ENCODE results near the gene PIGU.
"Not testable (repeated sequence)": the region's sequence is repeated elsewhere in the genome, so short reads cannot be mapped to it uniquely, and the experiment has no call there.

Gene PIGU

DNA sequence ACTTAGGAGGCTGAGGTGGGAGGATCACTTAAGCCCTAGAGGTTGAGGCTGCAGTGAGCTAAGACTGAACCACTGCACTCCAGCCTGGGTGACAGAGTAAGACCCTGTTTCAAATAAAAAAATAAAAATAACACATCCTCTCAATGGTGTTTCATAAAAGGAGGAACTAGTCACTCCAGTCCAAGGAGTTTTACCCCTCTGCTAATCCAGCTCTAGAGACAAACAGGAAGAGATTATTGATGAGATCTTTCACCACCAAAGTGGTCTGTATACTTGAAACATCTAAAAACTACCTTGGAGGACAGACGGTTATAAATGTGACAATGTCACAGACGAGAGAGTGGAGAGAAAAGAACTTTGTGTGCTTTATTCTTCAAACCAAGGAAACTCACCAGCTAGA, 58.2 kb downstream of the PIGU start:
- no peak for DNase-seq

DNA sequence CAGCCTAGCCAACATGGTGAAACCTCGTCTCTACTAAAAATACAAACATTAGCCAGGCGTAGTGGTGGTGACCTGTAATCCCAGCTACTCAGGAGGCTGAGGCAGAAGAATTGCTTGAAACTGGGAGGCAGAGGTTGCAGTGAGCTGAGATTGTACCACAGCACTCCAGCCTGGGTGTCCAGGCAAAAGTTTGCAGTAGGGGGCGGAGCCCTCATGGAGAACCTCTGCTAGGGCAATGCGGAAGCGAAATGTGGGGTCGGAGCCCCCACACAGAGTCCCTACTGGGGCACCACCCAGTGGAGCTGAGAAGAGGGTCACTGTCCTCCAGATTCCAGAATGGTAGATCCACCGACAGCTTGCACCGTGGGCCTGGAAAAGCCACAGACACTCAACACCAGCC, 60.0 kb downstream of the PIGU start:
- DNase-seq = not testable (repeated sequence)

DNA sequence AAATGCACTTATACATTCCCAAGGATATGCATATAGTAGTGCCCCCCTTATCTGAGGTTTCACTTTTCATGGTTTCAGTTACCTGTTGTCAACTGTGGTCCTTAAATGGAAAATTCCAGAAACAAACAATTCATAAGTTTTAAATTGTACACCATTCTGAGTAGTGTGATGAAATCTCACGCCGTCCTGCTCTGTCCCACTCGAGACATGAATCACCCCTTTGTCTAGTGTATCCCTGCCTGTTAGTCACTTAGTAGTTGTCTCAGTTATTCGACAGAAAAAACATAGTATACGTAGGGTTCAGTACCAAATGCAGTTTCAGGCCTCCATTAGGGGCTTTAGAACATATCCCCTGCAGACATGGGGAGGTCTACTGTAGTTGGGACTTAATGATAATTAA, 61.4 kb downstream of the PIGU start:
- DNase-seq = no peak

DNA sequence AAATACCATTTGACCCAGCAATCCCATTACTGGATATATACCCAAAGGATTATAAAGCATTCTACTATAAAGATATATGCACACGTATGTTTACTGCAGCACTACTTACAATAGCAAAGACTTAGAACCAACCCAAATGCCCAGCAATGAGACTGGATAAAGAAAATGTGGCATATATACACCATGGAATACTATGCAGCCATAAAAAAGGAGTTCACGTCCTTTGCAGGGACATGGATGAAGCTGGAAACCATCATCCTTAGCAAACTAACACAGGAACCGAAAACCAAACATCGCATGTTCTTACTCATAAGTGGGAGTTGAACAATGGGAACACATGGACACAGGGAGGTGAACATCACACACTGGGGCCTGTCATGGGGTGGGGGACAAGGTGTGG, 64.9 kb downstream of the PIGU start:
- not testable (repeated sequence) for DNase-seq

DNA sequence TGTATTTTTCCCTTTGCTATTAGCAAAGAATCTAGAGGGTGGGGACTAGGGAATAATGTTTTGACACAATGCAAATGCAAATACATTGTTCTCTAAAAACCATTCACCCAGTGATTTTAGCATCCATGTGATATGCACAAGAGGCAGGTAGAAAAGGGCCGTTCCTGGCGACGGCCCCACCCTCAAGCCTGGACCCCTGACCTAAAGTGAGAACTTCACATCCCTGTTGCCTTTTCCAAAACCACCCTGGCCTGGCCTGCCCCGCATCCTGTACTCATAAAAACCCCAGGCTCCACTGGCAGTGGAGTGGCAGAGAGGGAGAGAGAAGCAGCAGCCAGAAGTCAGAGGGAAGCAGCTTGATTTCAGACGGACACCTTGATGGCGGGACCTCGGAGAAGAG, 69.8 kb downstream of the PIGU start:
- no peak for DNase-seq

DNA sequence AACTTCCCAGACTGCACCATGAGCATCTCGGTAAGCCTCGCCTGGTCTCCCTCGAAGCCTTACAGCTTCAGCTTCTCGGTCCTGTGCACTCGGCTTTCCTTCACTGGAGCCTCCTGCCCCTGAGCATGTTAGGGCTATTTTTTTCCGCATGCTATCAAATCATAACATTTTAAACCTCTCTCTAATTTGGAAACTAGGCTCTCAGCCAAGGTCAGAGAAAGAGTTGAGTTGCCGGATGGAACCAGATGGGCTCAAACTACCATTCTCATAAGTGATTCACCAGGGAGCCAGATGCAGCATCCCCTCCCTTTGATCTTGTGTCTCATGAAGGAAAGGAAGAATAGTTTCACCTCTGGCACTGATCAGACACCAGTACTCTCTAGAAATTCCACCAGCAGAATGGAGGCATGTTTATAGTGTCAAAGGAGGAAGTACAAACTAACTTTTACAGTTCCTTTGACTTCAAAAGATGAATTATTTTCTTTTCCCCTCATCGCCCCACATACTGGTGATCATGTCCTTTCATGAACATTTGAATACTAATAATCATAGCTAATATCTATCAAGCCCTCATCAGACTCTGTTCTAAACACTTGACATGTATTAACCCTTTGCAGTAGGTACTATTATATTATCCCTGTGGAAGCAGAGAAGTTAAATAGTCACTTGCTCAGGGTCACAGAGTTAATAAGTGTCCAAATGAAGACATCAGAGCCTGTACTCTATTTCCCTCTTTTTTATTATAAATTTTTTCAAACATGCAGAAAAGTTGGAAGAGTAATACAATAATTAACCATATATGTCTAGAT, 71.7 kb downstream of the PIGU start:
- no peak for DNase-seq

DNA sequence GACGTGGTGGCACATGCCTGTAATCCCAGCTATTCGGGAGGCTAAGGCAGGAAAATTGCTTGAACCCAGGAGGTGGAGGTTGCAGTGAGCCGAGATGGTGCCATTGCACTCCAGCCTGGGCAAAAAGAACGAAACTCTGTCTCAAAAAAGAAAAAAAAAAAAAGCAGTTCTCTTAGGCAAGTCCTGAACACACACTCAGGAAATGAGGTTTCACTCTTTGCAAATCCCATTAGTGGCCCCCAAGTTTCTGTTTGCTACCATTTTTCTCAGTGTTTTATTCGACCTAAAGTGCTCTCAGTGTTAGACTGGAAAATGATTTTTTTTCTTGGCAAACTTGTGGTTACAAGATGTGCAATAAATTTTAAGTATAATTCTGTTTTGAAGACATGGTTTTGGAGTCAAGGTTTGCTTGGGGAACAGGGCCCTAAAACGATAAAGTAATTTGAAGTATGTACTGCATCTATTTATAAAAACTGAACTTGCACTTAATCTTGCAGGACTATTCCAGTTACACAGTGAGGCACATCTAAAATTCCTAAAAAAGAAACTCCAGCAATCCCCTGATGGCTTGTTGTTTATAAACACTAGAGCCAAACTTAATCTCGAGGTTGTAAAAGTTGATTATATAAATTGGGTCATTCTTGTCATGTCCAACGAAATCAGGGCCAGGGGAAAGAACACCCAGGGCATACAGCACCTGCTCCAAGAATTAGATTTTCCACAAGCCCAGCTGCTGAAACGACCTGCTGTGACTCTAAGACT, 75.8 kb downstream of the PIGU start:
- DNase-seq = no peak

DNA sequence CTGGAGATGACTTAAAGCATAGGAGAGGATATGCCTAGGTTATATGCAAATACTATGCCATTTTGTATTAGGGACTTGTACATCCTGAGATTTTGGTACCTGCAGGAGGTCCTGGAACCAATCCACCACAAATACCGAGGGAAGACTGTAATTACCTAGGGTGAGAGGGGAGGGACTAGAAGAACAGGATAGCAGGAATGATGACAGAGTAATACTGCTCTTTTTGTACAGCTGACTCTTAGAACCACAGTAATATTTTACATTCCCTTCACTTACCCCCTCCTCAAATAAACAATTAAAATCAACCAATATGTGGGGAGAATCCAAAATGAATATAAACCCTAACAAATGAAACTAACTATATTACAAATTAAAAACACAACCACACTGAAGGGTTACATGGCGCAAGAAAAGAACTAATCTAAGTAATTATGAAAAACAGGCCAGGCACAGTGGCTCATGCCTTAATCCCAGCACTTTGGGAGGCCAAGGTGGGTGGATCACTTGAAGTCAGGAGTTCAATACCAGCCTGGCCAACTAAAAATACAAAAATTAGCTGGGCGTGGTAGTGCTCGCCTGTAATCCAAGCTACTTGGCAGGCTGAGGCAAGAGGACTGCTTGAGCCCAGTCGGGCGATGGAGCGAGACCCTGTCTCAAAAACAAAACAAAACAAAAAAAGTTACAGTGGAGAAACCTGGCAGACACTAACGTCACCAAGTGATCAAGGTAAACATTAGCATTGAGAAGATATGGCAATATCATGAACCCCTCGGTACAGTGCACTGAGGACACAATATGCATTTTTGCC, 81.3 kb downstream of the PIGU start:
- DNase-seq = no peak

DNA sequence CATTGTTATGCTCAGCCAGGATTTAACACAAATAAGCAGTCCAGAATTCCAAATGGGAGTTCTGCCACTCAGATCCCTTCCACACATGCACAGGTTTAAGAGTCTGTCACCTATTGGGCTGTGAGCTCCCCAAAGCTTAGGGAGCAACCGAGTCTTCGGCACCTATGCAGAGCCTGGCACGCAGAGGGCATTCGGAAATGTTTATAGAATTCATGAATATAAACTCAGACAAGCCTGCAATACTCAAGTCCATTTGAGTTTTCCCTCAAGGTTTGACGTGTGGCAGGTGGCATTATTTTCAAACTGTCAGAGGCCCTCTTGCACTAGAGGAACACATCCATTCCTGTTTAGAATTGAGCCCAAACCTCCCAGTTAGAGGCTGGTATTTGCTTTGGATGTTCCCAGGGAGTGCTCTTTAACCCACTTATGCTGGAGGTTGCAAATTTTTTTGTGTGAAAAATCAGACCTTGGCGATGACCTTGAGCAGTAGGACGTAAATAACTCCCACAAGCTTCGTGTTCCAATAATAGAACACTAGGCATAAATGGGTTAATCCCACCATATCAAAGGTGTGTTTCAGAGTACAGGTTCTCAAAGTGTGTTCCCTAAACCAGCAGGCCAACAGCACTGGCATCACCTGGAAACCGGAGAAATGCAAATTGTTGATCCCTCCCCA, 90.3 kb downstream of the PIGU start:
- no peak for DNase-seq

DNA sequence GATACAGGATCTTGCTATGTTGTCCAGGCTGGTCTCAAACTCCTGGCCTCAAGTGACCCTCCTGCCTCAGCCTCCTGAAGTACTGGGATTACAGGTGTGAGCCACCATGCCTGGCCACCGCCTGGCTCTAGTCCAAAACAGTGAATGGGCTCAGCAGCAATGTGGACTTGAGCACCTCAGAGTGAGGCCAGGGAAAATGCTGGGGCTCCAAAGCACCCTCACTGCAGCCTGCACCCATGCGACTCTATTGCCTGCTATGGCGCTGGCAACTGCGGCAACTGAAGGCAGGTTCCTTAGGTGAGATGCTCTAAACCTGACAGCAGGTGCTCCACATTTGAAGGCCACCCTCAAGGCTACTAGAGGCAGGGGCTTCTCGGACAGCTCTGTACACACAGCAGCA, 91.9 kb downstream of the PIGU start:
- DNase-seq = no peak

DNA sequence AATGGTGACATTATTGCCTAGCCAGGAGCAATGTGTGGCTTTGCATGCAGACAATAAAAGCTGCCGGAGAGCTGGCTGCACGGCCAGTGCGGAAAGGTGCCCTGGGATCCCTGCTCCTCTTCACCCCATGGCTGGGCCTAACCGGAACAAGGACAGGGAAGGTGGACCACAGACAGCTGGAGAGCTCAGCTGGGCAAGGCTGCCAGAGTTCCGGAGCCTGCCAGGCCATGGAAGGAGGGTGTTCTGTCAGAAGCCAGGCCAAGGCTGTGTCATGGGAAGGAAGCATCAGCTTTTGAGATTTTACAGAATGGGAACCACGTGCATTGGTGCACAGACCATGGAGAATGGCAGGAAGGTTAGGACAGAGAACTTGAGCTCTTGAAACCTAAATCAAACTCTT, 93.3 kb downstream of the PIGU start:
- DNase-seq = no peak

DNA sequence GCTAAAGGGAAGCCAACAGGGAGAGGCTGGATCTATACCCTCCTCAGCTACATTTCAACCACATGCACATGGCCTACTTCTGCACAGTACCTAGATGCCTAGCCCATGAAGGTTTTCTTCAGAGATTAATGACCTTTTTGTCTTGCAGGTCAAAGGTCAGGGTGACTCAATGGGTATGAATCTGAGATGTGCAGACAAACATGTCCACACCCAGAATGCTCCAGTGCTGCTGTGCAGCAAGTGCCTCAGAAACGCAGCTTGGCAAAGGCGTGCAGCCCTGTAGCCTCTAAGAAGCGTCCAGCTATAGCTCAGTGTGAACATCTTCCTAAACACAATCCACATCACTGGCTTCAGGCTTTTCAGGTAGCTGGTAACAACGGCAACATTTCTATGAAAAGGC, 94.0 kb downstream of the PIGU start:
- no peak for DNase-seq

DNA sequence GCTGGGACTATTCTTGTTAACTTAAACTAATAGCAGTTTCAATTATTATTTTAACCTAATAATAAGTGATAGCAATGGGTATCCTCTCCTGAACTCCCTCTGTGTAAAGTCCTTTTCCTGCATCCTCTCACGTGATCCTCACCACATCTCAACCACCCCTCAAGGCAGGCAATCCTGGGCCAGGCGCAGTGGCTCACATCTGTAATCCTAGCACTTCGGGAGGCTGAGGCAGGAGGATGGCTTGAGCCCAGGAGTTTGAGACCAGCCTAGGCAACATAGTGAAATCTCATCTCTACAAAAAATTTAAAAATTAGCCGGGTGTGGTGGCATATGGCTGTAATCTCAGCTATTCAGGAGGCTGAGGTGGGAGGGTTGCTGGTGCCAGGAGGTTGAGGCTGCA, 94.7 kb downstream of the PIGU start:
- no peak for DNase-seq

DNA sequence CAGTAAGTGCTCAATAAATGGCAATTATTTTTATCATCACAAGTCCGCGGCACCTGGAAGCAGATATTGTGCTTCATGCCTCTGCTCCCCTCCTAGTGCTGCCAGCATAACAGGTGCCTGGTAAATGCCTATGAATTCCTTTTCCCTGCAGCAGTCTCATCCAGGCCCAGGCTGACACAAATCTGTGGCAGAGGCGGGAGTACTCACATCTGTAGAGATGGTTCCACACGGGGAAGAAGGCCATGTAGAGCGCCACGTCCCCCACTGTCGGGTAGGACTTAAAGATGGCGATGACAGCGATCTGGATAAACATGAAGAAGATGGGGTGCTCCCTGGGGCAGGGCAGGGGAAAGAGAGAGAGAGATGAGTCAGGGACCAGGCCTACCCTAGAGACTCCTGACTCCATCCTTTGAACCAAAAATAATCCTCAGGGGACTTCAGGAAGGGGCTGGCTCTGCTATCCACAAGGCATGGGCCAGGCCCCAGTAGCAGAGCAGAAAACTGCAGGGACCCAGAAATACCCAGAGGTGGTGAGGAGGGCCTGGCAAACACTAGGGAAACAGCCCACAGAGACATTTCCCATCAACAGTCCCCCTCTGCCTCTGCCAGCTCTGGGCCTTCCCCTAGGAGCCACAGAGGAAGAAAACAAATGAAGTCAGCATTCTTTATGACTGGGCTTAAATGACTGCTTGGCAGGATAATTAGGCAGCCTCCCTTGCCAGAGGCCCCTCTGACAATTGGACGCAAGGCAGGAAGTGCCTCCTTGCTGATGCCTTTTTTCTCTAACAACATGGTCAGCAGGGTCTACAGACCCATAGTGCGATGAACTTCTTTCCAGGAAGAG, 95.3 kb downstream of the PIGU start:
- no peak for DNase-seq

DNA sequence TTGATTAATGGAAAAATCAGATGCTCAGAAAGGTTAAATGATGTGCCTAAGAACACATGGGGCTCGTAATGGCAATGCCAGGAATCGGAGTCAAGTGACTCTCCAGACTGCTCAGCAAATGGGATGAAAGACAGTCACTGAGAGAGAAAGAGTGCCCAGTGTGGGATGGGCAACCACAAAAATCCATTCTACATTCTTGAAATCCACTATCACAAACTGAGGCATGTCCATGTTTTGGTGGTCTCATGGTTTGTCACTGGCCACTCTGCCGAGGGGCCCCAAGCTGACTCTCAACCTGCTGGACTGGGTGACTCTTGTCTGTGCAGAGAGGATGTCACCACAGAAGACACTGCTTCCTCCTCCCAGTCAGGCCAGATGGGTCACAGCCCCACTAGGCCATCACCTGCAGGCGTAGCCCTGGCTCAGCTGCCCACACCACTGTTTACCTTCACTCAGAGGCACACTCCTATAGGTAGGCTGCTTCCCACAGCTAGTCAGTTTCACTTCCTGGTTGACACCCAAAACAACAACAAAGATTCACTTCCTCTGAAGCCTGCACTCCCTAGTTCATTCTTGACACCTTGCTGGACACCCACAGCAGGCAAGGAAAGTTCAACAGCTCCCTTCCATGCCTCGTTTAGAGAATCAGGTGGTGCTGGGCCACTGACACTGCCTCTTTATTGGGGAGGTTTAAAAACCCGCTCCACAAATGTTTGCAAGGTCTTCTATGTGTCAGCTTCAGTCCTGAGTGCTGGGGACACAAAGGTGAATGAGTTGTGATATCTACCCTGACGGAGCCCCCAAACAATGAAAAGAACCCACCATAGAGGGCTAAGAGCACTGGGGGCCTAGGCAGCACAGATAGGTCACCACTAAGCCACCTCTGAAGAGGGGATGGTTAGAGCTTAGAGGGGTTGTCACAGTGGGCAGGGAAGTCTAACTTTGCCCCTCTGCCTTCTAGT, 96.6 kb downstream of the PIGU start:
- DNase-seq = no peak

DNA sequence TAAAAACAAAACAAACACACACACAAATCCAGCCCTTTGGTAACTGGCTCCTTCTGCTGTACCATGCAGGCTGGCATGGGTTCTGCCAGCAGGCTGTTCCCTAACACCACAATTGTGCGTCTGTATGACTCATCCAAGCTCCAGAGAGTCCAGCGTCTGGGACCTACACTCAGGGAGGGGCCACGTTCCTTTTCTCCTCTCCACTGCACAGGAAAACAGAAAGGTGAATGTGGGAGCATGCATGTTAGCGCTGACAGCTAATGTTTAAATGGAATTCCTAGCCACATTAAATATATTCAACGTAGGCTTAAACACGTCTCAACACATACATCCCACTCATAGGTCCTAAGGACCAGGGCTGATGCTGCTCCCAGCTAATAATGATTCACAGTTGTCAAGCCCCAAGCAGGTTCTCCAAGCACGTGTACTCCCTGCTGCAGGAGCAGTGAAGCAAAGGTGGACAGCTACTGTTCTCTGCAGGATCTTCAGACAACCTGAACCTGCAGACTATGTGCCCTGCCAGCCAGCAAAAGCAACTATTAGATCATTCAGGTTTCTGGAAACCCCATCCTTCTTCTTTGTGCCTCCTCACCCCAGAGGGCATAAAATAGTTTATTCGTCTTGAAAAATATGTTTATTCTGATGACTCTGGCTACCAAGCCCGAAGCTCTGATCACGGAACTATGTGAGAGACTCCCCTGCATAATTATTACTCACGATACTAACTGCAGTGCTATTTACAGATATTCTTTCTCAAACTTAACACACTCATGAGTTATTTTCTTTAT, 97.5 kb downstream of the PIGU start:
- no peak for DNase-seq

DNA sequence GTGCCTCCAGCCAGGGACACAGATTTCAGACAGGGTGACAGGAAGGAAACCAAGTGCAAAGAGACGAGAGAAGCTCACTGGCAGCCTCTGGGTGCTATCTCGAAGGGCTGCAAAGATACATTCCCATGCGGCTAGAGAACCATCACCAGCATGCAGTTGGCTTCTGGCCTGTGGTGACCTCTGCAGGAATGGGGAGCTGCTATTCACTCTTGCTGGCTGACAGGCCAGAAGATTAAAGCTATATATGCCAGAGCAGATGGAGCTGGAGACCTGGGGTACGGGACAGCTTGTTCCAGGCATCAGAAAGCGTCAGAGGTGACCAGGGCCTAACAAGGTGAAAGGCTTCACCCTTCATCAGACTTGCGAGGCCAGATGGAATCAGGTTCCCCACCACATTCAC, 98.4 kb downstream of the PIGU start:
- DNase-seq = no peak

DNA sequence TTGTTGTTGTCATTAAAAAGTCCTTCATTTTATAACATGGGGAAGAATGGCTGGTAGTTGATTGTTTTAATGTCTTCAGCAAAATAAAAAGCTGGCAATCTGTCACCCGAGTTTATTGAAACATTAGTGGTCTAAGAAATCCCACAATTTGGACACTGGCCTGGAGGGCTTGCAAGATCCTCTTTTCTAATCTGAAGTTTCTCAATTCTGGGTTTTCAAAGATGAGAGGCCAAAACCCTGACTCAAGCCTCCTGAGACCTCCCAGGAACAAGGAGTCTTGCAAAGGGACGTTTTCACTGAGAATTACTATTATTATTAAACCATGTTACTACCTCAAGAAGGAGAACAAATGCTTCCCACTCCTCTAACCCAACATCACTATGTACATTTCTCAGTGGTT, 98.9 kb downstream of the PIGU start:
- no peak for DNase-seq

DNA sequence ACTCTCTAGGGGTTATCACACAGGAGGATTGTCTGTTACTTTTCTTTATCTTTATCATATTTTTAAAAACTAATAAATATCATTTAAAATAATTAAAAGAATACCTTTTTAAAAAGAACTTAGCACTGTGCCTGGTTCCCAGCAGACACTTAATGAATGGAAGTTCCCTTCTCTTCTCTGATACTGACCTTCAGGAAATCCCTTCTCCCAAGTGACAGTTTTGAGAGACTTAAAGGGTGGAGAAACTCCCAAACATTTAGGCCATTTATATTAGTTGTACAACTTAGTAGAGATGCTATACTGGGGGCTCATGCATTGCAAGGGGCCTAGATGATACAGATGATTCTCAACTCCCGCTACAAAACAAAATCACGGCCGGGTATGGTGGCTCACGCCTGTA, 99.8 kb downstream of the PIGU start:
- DNase-seq = no peak

DNA sequence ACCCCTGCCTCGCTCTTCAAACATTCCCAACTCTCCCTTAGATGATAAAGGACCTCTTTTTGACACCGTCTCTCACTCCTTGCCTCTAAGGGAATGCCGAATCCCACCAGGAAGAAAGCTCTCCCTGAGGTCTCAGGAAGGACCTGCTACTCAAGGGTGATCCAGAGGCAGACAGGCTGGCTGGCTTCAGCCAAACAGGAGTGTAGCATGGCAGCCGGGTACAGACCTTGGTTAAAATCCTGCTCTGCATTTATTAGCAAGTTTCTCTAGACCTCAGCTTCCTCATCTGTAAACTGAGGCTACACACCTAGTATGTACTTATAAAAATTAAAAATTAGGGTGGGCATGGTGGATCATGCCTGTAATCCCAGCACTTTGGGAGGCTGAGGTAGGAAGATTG, 101.1 kb downstream of the PIGU start:
- DNase-seq = no peak

All from NCI-H1092 treated with DMSO at 0.1 percent for 48 hours (cell line).